ENCODE data around the gene MAST4.

DNA sequence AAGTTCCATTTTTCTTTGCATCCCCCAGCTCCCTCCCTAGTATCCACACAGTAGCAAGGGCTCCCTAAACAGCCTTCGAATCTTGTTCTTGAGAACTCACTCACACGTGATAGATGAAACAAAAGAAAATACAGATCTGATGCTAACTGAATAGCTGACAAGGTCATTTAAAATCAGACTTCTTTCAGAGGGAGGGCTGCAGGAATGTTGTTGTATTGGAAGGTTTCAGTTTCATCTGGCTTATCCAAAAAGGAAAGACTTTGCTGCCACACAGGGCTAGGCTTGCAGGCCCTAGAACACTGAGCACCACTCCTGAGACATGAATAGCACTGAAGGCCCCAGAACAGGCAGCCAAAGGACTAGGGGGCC lies 597.2 kb downstream of the MAST4 start:
- TF ChIP-seq, protein P1, sequence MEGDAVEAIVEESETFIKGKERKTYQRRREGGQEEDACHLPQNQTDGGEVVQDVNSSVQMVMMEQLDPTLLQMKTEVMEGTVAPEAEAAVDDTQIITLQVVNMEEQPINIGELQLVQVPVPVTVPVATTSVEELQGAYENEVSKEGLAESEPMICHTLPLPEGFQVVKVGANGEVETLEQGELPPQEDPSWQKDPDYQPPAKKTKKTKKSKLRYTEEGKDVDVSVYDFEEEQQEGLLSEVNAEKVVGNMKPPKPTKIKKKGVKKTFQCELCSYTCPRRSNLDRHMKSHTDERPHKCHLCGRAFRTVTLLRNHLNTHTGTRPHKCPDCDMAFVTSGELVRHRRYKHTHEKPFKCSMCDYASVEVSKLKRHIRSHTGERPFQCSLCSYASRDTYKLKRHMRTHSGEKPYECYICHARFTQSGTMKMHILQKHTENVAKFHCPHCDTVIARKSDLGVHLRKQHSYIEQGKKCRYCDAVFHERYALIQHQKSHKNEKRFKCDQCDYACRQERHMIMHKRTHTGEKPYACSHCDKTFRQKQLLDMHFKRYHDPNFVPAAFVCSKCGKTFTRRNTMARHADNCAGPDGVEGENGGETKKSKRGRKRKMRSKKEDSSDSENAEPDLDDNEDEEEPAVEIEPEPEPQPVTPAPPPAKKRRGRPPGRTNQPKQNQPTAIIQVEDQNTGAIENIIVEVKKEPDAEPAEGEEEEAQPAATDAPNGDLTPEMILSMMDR (IDR thresholded peaks at IDR 0.05; ENCODE audit: low read depth, low read length, poor library complexity, severe bottlenecking) = no peak
- no peak for TF ChIP-seq EZH2phosphoT487 (IDR thresholded peaks at IDR 0.05; ENCODE audit: borderline replicate concordance, low read length)

Data from DOHH2 (cell line).